UCSD-AML1 (cell line): ENCODE measurements around the gene F2RL3.

Source experiments
- DNase-seq: peaks from one replicate; lab custom pipeline; 2025; ENCODE audit not compliant: unreplicated experiment; lab: John Stamatoyannopoulos, UW

The F2RL3 gene

GRCh38 chr19:16888629-16889365 lies at the start of gene F2RL3:
TSS of gene F2RL3 (plus strand) at chr19:16888999. CDS start at chr19:16889190, 191 bp downstream.
- peak; percentile 95 for DNase-seq

DNA sequence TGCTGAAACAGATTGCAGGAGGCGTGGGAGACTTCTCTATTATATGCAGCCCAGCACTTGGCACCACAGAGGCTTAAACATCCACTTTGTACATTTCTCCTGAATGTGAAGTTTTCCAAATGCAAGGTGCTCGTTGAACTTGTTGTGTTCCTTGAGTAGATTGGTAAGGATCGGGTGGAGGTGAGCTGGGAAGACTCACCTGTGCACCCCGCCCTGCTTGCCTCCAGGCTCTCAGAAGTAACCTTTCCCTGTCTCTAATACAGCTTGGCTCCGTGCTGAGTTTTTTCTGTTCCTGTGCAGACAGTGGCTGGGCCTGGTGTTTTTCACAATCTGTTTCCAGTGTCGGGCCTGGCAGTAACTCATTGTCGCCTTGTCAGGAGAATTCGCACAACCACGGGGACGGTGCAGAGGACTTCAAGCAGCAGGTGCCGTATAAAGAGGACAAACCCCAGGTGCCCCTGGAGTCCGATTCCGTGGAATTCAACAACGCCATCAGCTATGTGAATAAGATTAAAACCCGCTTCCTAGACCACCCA lies 47.3 kb upstream of the F2RL3 start:
- no peak for DNase-seq

DNA sequence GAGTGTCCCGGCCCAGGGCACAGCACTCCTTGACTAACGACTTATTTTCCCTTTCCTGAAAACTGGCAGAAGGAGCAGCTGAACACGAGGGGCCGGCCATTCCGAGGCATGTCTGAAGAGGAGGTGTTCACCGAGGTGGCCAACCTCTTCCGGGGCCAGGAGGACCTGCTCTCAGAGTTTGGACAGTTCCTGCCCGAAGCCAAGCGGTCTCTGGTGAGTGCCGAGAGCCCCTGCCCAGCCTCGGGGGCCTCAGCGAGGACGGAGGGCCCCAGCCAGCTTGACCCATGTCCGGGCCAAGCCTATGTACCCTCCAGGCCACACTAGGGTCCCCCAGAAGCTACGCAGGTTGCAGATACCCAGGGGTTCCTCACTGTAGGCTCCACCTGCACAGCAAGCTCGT lies 41.9 kb upstream of the F2RL3 start:
- no peak for DNase-seq

GRCh38 chr19:16847430-16847829 lies 41.4 kb upstream of the F2RL3 start:
- no peak for DNase-seq

DNA sequence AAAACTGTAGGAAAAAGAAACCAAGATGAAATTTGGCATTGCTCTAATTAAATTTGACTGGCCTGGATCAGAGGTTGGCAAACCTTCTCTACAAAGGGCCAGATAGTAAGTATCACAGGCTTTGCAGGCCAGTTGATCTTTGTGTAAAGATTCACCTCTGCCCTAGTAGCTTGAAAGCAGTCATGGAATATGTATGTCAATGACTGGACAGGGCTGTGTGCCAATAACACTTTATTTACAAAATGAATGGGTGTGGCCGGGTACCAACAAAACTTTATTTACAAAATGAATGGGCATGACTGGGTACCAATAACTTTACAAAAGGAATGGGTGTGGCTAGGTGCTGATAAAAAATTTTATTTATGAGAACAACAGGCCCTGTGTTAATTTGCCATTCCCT lies 39.6 kb upstream of the F2RL3 start:
- no peak for DNase-seq

DNA sequence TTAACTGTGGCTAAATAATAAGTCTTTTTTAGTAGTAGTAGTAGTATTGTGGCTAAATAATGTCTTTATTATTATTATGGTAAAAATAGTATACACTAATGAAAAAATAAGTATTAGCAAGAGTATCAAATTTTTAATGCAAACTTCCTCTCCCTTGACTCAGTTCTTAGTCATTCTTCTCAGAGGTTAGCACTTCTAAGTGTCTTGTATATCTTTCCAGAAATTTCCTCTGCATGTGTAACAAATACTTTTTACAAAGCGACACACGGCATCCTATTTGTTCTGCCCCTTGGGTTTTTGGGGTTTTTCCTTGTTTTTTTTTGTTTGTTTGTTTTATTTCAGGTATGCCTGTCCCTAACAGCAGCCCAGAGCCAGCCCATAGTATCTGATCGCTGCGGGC lies 38.7 kb upstream of the F2RL3 start:
- DNase-seq: no peak

GRCh38 chr19:16851031-16851712 lies 37.6 kb upstream of the F2RL3 start:
- no peak for DNase-seq

DNA sequence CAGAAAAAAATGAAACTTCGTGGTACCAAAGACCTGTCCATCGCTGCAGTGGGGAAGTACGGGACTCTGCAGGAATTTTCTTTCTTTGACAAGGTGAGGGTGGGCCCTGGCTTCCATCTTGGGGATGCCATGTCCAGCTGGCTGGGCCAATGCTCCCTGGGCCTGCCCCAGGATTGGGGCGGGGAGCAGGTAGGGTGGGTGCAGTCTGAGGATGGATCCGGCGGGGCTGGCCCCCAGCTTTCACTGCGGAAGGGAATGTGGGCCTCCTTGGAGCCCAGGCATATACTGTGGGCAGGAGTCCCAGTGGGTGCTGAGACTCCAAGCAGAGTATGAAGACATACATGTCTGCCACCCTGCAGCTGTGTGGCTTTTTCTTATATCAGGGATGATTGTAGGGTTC lies 35.7 kb upstream of the F2RL3 start:
- no peak for DNase-seq

GRCh38 chr19:16856091-16856490 lies 32.7 kb upstream of the F2RL3 start:
- DNase-seq: no peak

- no peak for DNase-seq
These were observed 29.2 kb upstream of the F2RL3 start for GRCh38 chr19:16859626-16860025.

DNA sequence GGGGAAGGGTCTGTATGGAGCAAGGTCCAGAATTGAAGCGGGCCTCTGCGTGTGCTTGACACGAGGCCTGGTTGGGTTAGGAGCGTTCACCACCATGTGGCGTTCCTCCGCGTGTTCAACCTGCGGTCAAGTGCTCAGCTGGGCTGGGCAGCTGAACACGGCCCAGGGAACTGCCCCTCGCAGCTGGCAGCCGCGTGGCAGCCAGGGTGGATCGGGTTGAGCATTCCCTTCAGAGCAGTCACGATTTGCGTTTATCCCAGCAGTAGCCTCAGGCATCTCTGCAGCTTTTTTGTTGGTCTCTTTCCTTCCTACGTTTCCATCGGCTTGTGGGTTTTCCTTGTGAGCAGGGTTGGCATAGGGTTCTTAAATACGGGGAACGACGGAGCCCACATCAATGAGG lies 28.7 kb upstream of the F2RL3 start:
- DNase-seq: no peak

GRCh38 chr19:16861011-16861410 lies 27.8 kb upstream of the F2RL3 start:
- DNase-seq: no peak

DNA sequence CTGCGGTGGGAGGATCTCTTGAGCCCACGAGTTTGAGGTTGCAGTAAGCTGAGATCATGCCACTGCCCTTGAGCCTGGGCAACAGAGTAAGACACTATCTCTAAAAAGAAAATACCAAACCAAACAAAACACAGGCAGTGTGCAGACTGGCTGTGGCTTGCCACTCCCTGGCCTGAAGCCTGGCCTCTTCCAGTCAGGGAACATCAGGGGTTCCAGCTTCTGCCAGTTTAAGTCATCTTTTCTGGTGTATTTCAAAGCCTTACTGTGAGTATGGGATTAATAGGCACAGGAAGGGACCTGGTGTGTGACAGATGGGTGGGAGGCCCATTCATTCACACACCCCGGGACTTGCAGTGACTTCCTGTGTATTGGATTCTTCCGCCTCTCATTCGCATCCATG lies 27.0 kb upstream of the F2RL3 start:
- DNase-seq: no peak

- DNase-seq: no peak
These were observed 25.9 kb upstream of the F2RL3 start for GRCh38 chr19:16862826-16863415.

DNA sequence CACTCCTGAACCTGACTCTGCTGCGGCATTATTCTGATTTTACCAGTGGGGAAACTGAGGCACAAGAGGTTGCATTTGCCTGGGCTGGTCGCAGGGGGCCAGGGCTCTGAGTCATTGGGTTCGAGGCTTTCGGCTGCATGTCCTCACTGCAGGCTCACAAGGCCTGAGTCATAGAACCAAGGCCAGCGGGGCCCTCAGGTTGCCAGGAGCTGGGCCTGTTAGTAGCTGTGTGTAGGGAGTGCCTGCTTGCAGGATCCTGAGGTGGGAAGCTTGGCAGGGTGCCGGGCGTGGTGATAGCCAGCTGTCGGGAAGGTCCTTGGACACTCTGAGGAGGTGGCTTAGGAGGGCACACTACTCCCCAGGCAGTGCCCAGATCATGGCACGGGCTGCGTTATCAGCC lies 21.6 kb upstream of the F2RL3 start:
- DNase-seq: no peak

- no peak for DNase-seq
These were observed 20.2 kb upstream of the F2RL3 start for GRCh38 chr19:16868423-16869130.

DNA sequence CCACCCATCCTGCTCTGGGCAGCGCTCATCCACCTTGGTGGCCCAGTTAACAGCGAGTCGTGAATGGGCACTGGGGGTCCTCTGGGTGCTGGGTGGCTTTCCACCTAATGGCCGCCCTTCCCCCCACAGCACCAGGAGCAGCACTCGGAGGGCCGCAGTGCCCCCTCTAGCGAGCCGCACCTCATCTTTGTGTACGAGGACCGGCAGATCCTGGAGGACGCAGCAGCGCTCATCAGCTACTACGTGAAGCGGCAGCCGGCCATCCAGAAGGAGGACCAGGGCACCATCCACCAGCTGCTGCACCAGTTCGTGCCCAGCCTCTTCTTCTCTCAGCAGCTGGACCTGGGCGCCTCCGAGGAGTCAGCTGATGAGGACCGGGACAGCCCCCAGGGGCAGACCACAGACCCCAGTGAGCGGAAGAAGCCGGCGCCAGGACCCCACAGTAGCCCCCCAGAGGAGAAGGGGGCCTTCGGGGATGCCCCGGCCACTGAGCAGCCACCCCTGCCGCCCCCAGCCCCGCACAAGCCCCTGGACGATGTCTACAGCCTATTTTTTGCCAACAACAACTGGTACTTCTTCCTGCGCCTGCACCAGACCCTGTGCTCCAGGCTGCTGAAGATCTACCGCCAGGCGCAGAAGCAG lies 19.3 kb upstream of the F2RL3 start:
- no peak for DNase-seq

- no peak for DNase-seq
These were observed 16.9 kb upstream of the F2RL3 start for GRCh38 chr19:16871871-16872270.

DNA sequence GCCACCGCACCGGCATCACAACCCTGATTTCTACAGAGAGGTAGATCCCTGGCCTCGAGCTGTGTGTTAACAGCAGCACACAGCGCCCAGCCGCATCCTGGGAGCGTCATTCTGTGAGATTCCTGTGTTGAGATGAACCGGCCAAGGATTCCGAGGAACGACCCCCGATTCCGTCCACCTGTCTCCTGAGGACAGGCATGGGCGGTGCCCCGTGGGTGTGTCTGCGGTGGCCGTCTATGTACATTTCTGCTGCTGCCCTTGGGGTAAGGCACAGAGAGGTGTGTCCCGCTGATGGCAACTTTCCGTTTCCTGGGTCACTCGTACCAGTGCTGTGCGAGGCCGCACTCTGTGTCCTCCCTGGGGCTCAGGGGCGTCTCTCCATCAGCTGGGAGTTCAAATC lies 16.1 kb upstream of the F2RL3 start:
- no peak for DNase-seq

GRCh38 chr19:16873594-16873993 lies 15.2 kb upstream of the F2RL3 start:
- no peak for DNase-seq
